GM19452 (cell line): ENCODE measurements around the gene PSKH1.
"Not testable (repeated sequence)": the region's sequence is repeated elsewhere in the genome, so short reads cannot be mapped to it uniquely, and the experiment has no call there.

Experiments used
- ATAC-seq: cut with Tn5 transposase; IDR thresholded peaks from one replicate; pipeline ENCODE4 v1.9.1; 2021; ENCODE audit not compliant: unreplicated experiment

PSKH1 gene

DNA sequence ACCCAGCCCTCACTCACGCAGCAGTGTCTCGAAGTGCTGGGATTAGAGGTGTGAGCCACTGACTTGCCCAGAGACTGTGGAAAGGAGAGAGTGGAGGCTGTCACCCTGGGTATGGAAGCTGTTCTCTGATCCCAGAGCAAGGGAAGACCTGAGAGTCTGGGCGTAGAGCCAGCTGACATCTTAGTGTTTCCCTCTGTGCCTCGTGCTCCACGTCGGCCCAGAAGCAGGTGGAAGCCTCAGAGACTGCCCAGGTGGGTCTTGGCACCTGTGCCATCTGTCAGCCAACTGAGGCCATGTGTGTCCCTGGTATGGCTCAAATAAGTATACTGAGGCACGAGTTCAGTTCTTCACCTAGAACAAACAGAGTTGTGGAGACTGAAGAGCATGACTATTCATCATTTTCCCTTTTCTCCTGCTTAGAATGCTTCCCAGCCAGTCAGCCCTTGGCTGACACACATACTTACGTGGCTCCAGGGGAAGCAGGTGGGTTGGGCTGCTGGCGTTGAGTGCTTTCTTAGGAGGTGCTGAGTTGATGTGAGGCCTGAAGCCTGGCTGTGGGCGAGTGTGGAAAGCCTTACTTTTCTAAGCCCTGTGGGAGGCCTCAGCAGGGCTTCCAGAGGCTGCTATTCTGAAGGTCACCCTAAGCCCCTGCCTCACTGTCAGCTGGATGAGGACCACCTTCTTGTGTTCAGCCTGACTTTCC lies 30.5 kb downstream of the PSKH1 start:
- ATAC-seq: no peak

DNA sequence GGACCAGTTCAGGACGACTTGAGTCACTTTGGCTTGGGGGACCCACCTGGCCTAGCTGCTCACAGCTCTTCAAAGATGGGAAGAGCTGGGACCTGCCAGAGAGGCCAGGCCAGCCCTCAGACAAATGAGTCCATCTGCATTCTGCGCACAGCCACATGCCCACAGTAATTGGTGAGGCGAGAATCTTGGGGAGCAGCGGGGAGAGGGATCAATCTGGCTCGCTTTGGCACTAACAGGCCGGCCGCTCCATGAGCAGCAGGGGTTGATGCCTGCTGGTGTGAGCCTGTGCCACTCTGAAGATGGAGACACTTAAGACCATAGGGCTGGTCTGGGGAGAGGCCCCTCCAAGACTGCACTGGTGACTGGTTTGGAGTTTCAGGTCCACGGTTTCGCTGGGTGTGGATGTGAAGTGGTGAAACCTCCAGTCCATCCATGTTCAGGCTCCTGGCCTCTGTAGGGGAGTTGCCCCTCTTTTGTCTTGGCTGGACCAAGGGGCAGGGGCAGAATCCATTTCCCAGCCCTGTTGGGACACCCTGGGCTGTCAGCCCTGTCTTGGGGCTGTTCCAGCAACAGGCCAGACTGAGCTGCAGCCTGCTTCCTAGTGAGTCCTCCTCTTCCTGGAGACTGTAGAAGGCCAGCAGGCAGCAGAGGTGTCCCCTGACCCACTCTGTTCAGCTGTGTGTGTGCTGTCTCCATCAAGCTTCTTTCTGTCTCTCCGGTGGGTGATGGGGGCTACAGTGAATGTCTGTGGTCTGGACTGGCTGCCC lies 31.3 kb downstream of the PSKH1 start:
- ATAC-seq: no peak

DNA sequence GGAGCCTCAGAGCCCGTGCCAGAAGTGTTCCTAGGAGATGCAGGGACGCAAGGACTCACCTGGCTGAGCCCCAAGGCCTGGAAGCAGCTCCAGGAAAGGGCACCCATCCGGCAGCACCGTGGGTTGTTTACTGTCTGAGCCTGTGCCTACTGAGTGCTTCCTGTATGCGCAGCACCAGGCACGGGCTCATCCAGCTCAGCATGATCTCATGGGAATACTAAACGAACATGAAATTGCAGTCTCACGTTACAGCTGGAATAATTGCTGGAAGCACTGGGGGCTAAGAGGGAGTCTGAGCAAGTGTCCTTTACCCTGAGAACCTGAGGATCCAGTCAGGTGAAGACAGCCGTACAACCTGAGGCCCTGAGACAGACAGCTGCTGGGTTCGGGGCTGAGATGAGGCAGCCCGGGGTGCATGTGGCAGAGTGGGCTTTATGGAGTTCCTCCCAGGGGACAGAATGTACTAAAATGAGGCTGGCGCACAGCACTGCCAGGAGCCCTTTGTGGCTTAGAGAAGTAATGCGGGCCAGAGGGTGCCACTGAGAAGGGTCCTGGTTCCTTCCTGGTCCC lies 33.2 kb downstream of the PSKH1 start:
- no peak for ATAC-seq

DNA sequence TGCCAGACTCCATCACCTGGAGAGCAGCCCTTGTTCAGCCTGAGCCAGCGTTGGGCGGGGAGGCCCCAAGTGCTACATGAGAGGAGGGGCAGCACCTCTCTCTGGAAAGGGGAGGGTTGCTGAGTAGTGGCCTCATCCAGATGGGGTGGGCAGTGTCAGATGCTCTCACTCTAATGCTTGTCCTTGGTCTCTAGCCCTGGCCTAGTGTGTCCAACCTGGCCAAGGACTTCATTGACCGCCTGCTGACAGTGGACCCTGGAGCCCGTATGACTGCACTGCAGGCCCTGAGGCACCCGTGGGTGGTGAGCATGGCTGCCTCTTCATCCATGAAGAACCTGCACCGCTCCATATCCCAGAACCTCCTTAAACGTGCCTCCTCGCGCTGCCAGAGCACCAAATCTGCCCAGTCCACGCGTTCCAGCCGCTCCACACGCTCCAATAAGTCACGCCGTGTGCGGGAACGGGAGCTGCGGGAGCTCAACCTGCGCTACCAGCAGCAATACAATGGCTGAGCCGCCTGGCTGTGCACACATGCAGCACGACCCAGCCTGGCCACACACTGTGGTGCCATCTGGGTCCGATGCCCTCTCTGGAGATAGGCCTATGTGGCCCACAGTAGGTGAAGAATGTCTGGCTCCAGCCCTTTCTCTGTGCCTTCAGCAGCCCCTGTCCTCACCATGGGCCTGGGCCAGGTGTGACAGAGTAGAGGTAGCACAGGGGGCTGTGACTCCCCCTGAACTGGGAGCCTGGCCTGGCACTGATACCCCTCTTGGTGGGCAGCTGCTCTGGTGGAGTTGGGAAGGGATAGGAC lies 34.3 kb downstream of the PSKH1 start:
- ATAC-seq: no peak

DNA sequence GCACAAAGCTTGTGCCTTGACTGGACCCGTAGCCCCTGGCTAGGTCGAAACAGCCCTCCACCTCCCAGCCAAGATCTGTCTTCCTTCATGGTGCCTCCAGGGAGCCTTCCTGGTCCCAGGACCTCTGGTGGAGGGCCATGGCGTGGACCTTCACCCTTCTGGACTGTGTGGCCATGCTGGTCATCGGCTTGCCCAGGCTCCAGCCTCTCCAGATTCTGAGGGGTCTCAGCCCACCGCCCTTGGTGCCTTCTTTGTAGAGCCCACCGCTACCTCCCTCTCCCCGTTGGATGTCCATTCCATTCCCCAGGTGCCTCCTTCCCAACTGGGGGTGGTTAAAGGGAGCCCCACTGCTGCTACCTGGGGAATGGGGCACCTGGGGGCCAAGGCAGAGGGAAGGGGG lies 35.1 kb downstream of the PSKH1 start:
- no peak for ATAC-seq

DNA sequence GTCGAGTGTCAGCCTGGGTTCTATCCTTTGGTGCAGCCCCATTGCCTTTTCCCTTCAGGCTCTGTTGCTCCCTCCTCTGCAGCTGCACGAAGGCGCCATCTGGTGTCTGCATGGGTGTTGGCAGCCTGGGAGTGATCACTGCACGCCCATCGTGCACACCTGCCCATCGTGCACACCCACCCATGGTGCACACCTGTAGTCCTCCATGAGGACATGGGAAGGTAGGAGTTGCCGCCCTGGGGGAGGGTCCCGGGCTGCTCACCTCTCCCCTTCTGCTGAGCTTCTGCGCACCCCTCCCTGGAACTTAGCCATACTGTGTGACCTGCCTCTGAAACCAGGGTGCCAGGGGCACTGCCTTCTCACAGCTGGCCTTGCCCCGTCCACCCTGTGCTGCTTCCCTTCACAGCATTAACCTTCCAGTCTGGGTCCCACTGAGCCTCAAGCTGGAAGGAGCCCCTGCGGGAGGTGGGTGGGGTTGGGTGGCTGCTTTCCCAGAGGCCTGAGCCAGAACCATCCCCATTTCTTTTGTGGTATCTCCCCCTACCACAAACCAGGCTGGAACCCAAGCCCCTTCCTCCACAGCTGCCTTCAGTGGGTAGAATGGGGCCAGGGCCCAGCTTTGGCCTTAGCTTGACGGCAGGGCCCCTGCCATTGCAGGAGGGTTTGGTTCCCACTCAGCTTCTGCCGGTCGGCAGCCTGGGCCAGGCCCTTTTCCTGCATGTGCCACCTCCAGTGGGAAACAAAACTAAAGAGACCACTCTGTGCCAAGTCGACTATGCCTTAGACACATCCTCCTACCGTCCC lies 35.7 kb downstream of the PSKH1 start:
- ATAC-seq: no peak

DNA sequence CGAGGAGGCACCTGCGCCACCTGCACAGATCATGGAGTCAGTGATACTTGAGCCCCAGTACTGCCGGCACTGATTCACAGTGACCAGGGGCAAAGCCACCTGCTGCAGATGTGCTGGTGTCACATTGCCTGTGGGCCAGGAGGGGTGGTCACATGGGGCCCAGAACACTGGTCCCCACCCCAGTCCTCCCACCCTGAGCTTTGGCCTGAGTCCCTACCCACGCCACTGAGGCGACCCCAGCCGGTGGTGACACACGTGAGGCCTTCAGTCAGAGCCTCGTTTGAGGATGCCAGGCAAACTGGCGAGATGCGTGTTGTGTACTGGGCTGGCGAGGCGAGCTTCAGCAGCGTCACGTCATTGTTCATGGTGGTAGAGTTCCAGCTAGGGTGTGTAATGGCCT lies 37.1 kb downstream of the PSKH1 start:
- no peak for ATAC-seq

DNA sequence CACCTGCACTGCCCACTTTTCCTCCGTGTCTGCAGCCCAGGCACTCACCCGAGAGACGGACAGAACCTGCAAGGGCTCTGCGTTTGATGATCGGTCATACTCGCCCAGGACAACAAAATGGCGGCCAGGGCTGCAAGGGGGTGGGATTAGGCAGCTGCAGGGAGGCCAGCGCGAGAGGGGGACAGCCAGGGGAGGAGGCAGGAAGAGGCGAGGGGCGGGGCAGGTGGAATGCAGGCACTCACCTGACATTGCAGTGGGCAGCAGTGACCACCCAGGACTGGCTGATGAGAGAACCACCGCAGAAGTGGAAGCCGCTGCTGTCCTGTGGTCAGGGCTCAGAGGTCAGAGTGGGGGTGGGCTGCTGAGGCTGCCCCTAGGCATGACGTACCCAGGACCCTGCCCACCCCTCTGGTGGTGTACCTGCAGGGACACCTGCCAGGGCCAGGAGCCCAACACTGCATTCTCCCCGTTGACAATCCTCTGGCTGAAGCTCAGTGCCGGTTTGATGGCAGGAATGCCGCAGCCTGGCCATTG lies 37.7 kb downstream of the PSKH1 start:
- no peak for ATAC-seq

DNA sequence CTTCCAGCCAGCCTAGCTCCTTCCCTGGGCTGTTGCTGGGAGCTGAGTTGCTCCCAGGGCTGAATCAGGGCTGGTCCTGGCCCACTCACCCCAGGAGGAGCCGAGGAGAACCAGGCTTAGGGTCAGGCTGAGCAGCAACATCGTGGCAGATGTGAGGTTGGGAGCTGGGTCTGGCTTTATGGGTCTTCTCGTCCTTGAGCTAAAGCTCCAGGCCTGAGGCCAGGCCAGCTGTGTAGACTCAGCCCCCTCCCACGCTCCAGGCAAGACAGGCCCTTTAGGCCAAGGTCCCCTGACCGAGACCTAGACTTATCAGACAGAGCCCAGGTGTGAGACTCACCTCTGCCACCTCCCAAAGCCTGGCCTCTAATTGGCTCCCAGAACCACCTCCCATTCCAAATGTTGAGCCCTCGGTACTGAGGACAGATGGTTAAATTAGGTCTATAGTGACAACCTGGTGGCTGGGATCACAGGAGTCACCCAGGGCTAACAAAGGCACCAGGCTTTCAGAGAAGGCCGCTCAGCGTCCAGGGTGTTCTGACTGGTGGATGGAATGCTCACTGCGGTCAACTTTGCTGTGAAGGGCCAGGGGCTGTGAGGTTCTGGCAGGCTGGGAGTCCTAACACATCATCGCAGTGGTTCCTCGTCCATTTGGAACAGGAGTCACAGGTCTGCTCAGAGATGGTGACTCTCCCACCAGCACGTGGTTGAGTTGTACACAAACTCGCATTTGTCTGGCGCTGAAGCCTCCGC lies 38.8 kb downstream of the PSKH1 start, which contains the start of gene CTRL:
Gene CTRL (minus strand): TSS at position 151 of the 750 bp plus-strand sequence. CDS start 10 bp downstream, at position 141.
- no peak for ATAC-seq

DNA sequence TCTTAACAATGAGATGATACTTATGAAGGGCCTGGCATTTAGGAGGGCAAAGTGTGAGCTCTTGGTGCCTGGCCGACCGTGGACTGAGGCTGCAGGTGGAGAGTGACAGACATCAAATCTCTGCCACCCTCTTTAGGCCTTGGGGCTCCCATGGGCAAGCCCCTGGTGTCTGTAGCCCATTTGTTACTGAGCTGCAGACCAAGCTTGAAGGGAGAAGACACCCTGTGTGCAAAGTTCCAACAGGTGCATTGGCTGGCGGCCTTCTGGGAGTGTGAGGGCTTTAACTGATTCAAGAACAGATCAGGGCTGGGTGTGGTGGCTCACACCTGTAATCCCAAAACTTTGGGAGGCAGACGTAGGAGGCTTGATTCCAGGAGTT lies 39.4 kb downstream of the PSKH1 start:
- no peak for ATAC-seq

DNA sequence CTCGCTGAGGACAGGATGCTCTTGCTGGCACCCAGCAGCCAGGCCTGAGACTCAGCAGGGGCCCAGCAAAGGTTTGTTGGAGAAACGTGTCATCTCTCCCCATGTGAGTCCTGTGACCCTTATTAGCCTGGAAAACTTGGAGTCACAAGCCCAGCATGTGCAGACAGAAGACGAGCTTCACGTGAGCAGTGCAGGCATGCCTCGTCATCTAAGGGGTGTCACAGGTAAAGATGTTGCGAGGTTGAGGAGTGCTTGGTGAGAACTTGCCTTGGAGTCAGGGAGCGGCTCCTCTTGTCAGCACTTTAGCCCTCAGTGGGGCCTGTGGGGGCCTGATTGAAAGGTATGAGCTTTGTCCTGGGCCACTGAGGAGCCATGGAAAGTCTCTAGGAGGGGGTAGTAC lies 40.8 kb downstream of the PSKH1 start:
- ATAC-seq: no peak

DNA sequence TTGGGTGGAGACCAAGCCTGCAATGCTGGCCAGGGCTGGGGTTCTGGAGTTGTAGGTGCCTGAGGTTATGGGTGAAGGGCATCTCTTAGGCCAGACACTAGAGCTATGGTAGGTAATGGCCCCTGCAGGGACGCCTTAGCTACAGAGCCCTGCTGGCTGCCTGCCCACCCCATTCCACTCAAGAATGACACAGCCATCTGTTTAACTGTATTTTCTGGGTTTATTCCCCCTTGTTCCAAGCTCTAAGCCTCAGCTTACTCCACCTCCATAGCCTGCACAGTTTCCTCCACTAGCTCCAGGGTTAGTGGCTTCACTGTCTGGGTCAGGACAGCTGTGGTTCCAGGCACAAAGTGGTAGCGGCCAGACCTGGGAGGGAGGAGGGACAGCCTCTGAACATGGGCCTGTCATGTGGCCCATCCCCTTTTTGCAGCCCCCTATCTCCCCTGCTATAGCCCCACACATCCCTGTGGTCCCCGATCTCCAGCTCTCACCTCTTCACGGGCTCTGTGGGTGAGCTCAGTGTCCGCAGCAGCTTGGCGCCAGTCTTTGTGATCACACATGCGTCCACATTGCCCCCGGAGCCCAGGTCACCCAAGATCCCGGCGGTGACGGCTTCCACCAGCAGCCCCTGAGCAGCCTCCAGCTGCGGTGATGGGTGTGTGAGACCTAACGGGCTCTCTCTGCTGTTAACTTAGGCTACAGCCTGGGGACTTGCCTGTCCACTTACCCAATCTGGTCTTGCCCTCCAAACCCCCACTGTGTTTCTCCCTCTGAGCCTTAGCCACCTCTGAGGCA lies 41.4 kb downstream of the PSKH1 start:
- no peak for ATAC-seq

DNA sequence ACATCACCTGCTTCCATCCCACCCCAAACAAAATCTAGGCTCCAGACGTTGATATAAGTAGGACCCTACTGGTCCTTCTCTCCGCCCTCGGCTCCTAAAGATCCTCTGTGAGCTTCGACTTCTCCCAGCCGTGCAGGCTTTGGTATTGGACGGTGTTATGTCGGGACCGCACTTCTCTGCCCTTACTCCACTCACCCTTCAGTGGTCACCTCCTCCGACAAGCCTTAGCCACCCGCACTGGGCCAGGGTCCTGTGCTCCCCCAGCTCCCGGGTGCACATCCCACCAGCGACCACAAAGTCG lies 42.0 kb downstream of the PSKH1 start:
- ATAC-seq: no peak

DNA sequence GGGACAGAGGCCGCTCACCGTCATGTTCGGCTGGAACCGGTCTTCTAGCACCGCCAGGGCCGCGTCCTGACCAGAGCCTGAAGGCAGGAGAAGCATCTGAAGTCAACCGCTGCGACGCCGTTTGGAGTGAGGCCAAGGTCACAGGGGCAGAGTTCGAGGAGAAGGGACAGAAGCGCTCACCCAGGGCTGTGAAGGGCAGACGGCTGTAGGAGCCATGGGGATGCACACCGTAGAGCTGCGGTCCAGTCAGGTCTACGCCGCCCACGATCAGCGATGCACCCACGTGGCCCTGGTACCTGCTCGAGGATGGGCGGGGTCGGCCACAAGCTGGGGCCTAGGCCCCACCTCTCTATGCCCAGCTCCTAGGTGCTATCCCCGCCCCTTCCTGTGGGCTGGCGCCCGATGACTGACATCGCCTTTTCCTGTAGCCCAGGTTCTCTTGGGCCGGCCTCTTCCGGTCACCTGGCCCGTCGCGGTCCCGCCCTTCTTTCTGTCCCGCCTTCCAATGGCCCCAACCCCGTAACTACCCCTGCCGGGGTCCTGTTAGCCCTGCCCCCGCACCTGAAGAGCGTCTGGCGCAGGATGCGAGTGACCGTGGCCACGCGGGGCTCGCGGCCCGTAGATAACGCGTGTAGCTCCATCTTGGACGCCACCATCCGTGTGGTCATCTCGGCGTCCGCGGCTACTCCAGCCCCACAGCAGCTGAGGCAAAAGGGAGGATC lies 42.5 kb downstream of the PSKH1 start:
- ATAC-seq: peak; percentile 88

DNA sequence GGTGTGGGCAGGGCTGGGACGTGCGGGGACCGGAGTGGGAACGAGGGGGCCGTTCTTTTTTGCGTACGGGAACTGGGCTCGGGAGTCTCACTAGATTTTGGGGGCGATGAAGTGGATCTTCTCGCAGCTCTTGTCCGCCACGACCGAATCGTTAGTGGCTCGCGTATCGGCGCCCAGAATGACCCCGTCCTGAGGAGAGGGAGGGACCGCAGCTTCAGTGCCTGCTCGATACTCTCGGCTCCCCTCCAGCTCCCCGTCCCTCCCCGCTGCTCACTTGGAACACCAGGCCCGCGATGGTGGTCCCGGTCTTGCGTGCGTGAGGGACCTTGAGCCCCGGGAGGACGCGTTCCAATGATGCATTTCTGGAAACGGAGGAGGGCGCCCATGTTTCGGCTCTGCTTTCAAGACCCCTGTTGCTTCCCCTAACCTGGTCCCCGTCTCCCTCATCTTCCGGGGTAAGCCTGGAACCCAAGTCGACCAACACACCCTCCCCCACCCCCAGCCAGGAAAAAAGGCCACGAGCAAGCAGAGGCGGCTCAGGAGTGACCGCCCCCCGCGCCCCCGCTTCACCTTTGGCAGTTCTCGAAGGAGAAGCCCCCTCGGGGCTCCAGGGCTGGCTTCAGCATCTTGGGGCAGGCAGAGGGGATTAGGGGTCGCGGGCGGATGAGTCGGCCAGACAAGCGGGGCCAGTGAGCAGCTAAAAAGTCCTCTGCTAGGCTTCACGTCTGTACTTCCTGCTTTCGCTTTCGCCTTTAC lies 43.2 kb downstream of the PSKH1 start, which contains the start of gene PSMB10:
Gene PSMB10 (minus strand): TSS at position 727 of the 756 bp plus-strand sequence. CDS start 101 bp downstream, at position 626.
- no peak for ATAC-seq

DNA sequence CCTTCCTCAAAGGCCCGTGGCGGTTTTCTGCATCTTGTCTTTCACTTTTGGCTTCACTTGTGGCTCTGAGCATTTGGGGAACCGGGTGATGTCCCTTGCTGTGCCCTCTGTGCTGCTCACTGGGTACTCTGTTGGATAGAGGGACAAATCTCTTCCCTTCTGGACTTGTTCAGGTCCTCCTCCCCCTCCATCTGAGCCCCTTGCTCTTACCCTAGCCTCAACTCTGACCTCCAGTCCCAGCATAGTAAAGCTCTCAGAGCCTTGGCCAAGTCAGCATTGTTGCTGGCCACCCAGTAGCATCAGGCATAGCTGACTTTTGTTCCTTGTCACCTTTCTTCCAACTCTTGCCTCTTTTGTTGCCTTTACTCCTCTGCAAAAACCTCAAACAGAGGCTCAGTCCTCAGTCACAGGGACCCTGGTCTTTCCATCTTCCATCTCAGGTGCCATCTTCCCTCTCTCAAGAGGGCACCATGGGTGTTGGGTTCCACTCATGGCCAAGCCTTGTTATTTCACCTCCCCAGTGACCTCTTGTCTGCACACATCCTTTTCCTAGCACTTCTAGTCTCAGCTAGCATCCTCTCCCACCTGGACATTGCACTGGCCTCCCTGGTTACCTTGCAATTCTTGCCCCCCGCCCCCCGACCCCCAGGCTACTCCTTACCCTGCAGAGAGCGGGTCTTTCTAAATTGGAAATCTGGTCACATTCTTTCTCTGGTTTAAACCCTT lies 44.0 kb downstream of the PSKH1 start:
- peak; percentile 56 for ATAC-seq

DNA sequence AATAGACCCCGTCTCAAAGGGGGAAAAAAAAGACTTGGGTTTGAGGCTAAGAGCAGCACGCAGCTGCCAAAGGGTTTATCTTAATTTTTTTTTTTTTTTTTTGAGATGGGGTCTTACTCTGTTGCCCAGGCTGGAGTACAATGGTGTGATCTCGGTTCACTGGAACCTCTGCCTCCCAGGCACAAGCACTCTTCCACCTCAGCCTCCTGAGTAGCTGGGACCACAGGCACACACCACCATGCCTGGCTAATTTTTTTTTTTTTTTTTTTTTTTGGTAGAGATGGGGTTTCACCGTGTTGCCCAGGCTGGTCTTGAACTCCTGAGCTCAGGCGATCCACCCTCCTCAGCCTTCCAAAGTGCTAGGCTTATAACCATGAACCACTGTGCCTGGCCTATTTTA lies 44.7 kb downstream of the PSKH1 start:
- ATAC-seq: not testable (repeated sequence)
